ENCODE measurements around the gene PHF23.

Gene PHF23

GRCh38 chr17:7196651-7197401 lies 42.4 kb downstream of the PHF23 start:
- DNase-seq = no peak

GRCh38 chr17:7195971-7196370 lies 43.3 kb downstream of the PHF23 start:
- DNase-seq = no peak

- DNase-seq = no peak
These were observed 46.9 kb downstream of the PHF23 start for GRCh38 chr17:7192271-7192937.

- DNase-seq = peak; percentile 21
These were observed 47.5 kb downstream of the PHF23 start for GRCh38 chr17:7191571-7192270.

GRCh38 chr17:7191069-7191468 lies 48.2 kb downstream of the PHF23 start:
- DNase-seq = no peak

GRCh38 chr17:7190276-7190917 lies 48.9 kb downstream of the PHF23 start:
- DNase-seq = no peak

- DNase-seq = peak; percentile 31
These were observed 53.0 kb downstream of the PHF23 start for GRCh38 chr17:7186241-7186640.

Measured in RPMI8226 (cell line).